Stromal cell of bone marrow (primary cell): Measurements from ENCODE around the gene TRIM71.
"Not testable (repeated sequence)": the region's sequence is repeated elsewhere in the genome, so short reads cannot be mapped to it uniquely, and the experiment has no call there.

Experiments used
- DNase-seq: peaks from one replicate; pipeline ENCODE4 v3.0.0-alpha.2; 2012; ENCODE audit warnings: low read depth

The TRIM71 gene

DNA sequence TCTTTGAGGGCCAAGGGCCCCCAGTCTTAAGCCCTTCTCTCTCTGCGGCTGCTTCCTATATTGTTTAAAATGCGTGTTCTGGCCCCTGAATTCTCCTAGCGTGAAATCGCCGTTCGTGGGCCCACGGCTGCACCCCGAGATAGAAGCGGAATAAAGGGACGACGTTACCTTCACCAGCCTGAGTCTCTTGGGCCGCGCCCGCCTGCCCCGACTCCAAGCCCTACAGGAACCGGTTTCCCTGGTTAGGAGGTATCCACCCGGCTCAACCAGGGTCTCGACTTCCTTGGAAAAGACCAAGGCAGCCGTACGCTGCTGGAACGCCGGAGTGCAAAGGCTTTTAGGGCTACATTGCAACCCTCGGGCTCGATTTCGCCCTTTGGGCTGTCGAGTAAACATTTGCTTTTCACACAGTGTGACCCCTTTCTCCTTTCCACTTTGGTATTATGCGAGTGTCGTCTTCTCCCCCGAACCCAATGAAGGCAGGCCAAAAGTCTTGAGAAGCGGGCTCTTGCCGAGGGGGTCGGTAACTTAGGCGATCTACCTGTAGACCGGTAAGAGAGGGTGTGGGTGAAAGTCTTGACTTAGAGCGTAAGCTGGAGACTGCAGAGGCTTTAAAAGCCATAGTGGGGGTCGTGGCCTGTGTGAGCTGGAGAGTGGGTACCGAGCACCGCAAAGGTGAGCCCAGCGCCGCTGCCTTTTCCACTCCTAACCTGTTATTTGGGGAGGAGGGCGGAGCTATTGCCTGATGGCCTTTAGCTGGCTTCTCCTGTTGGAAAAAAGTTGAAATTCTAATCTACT lies 2.0 kb downstream of the TRIM71 start:
- DNase-seq: no peak

DNA sequence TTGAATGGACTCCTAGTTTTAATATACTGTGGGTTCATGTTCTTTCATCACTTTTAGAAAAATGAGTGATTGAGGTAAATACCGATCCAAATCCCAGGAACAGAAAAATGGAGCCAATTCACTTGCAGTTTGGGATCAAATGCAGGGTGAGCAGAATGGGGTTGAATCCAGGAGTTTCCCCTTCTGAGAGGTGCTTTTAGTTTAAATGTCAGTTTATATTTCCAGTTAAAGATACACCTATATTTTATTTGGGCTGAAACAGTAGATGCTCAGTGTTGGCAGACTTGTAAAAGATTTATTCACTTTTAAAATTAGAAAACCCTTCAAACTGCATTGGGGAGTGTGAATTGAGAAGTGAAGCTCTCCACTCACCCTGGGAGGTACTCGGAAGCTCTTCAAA lies 2.6 kb downstream of the TRIM71 start:
- DNase-seq: no peak

DNA sequence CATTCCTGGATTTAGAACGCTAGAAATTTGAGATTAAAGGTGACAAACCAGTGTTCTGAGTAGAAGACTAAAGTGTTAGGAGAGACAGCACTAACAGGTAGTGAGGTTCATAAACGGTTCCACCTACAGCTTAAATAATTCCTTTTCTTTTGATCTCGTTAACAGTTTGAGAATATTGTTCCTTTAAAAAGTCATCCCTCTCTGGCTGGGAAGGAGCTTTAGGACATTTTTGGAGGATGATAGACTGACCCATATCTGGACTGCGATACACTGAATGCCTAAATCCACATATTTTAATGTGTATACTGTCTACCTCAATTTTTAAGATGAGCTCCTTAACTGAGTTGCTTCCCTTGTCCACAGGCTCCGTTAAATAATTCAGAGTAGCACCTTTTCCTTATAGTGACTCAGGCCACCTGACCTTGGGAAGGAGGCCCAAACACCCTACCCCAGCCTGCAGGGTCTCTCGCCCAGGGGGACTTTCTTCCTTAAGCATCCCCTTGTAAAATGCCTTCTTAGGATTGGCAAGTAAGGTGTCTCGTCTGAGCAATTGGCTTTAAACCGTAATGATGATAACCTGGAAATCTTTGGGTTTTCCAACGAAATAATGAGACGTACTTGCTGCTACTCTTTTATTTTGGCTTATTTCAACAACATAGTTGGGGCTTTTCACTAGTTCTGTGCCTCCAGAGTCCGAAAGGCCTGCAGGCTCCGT lies 3.3 kb downstream of the TRIM71 start:
- DNase-seq: no peak

DNA sequence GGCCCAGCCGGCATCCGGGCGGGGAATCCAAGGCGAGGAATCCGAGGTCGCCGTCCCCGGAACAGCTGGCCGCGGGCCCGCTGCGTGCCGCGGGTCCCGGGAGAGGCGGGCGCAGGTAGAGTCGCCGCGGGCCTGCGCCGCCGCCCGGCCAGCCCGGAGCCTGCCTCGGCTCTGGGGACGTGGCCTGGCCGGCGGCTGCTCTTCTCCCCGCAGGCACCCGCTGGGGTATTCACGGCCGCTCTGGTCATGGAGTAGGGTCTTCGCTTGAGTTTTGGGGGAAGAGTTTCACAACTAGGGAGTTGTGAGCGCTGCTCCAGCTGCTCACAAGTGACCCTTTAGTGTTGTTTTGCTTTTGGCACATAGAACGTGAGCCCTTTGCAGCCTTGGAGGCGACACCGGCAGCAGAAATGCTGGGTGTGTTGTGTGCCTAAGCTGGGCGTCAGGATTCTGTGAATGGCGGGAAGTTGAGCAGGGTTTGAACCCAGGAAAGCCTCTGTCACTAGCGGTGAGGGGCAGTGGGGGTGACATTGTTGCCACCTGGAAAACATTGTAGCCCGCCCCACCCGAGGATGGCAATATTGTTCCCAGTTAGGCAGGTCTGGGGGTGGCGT lies 4.0 kb downstream of the TRIM71 start:
- DNase-seq: no peak

DNA sequence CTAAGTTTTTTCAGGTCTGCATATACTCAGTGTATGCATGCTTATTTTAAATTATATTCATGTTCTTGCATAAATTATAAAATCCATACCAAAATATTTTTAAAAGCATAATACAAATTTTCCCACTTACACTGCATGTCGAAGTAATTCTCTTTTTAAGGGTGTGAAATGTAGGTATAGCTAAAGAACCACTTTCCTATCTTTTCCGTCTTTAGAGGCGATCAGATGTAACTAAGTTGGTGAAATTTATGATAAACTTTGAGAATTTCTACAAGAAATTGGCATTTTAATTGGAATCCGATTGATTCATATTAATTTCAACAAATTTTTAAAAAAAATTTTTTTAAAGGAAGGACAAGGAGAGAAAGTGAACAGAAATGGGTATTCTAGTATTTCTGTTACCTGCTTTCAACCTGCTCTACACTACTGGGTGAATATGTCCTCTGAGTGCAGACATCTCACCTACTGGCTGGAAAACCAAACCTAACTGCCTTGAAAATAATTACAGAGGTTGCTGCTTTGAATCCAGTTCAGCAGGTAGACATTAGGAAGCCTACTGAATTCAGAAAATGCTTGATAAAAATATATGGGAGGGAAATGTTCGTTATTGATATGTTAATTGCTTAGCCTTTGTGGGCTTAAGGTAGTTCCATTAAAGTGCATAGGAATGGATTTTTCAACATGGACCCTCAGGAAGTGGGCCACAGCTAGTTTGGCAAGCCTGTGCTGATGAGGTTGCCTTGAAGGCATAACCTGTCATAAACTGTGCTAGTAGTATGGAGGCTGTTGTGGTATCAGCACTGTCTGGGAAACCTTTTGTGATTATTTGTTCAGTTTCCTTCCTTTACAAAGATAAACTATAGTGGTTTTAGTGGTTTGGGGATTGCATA lies 5.1 kb downstream of the TRIM71 start:
- no peak for DNase-seq

DNA sequence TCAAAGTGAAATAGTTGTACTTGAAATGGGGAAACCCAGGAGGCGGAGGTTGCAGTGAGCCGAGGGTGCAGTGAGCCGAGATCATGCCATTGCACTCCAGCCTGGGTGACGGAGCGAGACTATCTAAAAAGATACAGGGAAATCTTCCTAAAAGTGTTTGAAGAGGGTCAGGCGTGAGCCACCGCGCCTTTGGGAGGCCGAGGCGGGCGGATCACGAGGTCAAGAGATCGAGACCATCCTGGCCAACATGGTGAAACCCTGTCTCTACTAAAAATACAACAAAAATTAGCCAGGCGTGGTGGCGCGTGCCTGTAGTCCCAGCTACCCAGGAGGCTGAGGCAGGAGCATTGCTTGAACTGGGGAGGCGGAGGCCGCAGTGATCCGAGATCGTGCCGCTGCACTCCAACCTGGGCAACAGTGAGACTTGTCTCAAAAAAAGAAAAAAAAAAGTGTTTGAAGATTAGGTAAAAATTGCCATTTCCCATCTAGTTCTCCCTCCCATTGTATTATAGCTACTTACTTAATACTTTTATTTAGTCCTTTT lies 5.9 kb downstream of the TRIM71 start:
- DNase-seq: not testable (repeated sequence)

DNA sequence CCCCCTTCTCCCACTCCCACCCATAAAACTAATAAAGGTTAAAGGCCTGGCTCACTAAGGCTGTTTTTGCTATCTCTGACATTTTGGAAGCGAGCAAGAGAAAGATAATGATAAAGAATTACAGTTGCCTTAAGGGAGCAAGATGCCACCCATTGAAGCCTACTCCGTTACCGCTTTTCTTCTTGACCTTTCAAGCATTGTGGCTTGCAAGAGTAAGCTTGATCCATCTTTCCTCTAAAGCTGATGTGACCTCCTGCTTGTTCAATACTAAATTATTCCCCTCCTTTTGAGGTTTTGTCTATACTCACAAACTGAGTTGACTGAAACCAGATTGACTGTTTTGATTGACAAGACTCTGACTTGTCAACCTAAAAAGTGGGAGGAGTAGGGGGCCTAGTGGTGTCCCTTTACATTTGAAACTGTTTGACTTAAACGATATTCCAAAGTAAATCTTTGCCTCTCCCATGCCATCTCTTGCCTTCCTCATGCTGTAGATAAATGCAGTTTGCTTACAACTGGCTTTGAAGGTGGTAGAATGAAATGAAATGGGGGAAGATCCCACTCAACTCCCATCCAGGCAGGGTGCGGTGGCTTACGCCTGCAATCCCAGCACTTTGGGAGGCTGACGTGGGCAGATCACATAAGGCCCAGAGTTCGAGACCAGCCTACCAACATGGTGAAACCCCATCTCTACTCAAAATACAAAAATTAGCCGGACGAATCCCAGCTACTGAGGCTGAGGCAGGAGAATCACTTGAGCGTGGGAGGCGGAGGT lies 8.0 kb downstream of the TRIM71 start:
- DNase-seq: no peak

DNA sequence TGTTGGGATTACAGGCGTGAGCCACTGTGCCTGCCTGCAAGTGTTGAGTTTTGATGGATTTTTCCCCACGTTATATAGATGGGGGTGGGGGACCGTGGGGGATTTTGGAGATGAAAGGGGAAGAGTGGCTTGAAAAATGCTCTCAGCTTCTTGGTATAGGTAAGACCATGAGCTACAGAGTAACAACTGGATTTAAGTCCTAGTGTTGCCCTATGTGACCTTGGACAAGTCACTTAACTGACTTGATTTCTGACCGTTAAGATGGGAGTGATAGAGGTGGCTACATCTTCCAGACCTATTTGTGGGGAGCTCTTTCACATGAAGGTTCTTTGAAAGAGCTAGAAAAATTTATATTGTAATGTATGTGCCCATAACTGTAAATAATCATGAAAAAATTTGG lies 13.3 kb downstream of the TRIM71 start:
- no peak for DNase-seq

DNA sequence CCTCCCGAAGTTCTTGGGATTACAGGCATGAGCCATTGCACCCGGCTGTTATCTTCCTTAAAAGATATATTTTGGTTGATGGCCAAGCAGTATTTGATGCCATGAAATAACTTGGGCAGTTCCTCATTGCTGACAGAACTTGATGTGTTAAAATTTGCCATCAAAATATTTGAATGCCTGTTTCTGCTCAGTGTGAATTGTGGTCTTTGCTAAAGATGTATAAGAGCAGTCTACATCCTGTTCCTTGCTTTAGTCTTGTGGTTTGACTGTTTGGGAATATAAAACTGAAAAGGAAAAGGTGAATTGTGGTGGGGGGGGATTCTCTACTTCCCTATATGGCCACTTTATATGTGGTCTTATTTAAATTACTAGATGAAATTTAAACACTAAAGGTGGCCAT lies 14.0 kb downstream of the TRIM71 start:
- DNase-seq: no peak

DNA sequence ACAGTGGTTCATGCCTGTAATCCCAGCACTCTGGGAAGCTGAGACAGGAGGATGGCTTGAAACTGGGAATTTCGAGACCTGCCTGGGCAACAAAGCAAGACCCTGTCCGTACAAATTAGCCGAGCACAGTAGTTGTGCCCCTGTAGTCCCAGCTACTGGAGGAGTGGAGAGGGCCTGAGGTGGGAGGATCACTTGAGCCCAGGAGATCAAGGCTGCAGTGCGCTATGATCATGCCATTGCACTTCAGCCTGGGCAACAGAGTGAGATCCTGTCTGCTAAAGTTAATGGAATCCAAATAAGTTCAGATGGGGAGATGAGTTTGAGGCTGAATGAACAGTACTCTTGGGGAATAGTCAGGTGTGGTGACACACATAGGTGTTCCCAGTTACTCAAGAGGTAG lies 14.4 kb downstream of the TRIM71 start:
- DNase-seq: no peak

DNA sequence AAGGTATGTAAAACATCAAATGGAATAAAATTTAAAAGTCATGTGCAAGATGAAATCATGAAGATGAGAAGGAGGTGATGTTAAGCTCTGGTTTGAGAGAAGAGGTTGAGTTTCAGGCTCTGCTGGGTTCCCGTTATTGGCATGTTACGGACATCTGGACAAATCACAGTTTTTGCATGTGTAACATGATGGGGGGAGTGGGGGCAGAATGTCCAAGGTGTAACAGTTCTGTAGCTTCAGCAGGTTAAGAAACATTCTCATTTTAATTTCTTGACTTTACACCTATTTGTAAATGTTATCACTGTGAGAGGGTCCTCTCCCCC lies 17.2 kb downstream of the TRIM71 start:
- DNase-seq: no peak

DNA sequence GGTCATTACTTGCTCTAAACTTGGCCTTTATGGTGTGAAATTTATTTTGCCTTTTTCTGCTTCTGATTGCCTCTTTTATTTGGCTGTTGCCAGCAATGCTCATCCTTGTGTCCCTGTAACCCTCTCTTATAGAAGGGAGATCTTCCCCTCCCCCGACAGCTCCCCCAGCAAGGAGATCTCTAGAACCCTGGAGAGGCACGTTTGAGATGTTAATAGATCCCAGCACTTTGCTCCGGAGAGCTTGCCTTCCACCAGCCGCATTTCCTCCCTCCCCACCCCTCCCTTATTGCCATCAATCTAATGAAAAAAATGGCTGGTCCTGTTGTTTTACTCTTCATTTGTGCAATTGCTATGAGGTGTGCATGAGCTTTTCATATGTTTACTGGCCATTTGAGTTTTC lies 18.2 kb downstream of the TRIM71 start:
- DNase-seq: no peak

DNA sequence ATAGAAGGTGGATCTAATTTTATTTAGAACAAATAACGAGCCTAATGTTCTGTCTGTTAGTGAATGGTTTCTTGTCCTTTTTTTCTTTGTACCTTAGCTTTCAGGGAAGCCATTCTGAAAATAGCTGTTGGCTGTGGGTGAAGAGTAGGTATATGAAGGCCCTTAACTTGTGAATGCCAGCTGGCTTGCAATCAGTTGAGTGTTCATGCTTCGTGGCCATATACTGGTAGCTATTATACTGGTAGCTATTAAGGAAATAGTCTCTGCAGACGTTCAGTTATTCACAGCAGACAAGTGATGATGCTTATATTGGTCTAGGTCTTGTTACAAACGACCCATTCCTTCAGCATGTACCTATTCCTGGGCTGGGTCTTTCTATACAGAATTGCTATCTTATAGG lies 18.8 kb downstream of the TRIM71 start:
- no peak for DNase-seq

DNA sequence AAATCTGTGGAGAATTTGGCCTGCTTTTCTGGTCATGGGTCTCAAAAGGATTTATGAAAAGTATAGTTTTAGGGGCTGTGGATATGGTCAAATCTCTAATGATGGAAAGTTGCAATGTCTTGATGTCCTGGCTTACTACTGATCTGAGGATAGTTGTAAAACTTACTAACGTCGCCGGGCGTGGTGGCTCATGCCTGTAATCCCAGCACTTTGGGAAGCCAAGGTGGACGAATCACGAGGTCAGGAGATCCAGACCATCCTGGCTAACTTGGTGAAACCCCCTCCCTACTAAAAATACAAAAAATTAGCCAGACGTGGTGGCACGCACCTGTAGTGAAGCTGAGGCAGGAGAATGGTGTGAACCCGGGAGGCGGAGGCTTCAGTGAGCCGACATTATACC lies 19.6 kb downstream of the TRIM71 start:
- DNase-seq: no peak

DNA sequence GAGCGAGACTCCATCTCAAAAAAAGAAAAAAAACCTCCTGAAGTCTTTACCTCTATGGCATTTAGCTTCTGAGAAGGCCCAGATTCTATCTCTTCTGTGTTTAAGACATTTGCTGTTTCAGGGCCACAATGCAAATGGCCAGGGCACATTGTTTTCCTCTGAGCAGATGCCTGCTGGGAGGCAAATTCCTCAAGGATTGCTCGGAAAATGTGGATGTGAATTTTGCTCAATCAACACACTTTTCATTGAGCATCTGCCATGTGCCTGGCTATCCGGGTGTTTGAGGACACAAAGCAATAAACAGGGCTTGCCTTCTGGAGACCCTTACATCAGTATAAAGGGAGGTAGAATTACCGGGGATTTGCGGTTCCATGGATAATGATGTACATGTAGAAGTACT lies 20.0 kb downstream of the TRIM71 start:
- no peak for DNase-seq

DNA sequence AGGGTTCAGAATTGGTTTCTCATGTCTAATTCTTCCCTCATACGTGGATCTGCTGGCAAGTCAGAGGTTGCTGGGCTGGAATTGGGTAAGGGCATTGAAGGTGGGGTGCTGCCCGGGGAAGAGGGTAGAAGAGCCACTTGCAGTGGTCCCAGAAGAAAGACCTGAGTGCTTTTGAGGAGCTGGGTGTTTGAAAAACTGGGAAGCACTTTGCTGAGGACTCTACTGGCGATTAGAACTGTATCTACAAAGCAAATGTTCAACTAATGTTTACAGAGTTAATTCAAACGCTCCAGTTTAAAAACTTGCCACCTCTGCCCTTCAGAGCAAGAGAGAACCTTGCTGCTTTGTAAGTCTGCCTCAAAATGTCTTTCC lies 21.9 kb downstream of the TRIM71 start:
- DNase-seq: no peak

DNA sequence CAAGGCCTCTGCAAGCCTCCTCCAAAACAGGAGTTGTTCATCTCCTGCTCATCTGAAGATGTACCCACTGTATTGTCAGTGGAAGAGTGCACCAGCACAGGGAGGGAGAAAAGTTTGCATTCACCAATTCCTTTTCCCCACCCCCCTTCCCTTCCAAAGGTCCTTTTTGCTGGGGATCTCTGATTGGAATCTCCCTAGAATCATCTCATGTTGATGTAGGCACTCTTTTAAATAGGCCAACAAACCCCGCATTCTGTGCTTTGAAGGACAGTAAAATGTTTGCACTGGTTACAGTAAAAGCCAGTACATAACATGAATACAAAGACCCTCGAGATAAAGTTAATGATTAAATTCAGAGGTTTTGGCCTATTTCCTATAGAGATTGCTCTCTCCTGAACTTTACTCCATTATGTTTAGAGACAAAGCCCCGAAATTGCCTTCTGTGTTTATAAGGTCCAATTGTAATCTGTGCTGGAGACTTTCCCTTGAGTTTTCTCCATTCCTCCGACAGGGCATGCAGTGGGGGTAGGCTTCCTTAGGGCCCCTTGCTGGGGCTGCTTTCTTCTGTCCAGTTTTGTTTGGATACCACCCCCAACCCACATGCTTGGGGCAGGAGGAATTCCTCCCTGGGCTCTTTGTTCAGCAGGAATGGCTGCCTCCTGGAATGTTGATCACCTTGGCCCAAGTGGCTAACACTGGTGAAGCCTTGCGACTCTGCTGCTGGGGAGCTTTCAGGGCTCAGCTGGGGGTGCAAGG lies 22.5 kb downstream of the TRIM71 start:
- DNase-seq: no peak

DNA sequence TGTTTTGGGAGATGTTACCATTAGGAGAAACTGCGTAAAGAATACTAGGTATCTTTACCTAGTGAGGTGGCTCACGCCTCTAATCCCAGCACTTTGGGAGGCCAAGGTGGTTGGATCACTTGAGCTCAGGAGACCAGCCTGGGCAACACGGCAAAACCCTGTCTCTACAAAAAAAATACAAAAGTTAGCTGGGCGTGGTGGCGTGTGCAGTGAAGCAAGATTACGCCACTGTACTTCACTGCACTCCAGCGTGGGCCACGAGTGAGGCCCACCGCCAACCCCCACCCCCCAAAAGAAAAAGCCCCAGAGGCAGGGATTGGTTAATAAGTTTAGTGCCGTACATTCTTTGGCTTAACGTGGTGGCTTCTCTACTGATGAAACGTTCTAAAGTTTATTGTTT lies 23.5 kb downstream of the TRIM71 start:
- no peak for DNase-seq

DNA sequence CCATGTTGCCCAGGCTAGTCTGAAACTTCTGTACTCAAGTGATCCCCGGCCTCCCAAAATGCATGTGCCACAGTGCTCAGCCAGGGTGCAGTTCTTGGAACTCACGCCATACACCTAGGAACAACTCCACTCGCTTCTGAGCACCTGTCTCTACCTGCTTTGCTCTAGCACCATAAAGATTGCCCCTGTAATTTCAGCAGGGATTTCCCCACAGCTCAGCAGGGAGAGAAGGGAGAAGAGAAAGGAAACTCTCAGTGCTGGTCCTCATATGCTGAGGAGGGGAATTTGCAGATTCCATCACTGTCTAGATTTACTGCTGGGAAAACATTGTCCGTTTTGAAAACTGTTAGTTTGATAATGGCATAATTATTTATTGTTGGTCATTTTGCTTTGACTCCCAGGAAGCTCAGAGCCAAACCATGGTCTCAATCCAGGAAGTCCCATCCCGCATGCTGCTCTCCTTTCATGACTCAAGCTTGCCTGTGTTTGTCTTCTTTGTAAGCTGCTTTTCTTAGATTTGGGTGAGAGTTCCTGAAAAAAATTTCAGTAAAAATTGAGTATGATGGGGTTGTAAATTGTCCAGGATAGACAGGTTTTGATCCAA lies 24.2 kb downstream of the TRIM71 start:
- DNase-seq: peak; percentile 11

DNA sequence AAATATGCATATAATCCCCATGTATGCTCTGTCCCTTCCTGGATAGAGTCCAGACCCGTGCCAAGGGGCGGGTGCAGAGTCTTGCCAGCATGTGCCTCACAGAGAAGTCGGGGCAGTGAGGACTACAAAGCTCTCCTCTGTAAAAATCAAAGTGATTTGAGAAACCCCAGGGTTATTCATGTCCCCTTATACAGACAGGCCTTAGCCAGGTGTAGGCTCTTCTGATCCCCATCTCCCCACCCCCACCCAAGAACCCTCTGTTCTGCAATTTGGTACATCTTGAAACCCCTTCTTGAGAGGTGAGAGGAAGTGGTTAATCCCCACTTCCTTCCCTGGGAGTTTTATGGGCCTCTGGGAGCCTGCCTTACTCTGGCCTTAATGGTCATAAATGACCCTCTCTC lies 24.7 kb downstream of the TRIM71 start:
- DNase-seq: no peak
